Endometrial microvascular endothelial cells (primary cell): ENCODE results near the gene NHEJ1. TPM values are rescaled to one million over a fixed set of nuclear protein-coding genes. Genes with fewer than 3 reads are reported as not detected.
"Not testable (repeated sequence)": the region's sequence is repeated elsewhere in the genome, so short reads cannot be mapped to it uniquely, and the experiment has no call there.

Experiments
- in situ Hi-C: cut with HindIII; loops from 2 replicates; pipeline ENCODE4 v1.10.0; 2017; ENCODE audit warnings: low sequenced_read_pairs, low pct_unique_long_range_greater_than_20kb; ENCODE audit errors: inconsistent ontology term
- total RNA-seq: library from RNA; depleted of rRNA; stranded (reverse); fragments of >200 nt; gene quantifications from one replicate; pipeline ENCODE4 v1.2.3, GENCODE V29; 2015; ENCODE audit errors: inconsistent ontology term

Gene NHEJ1, protein sequence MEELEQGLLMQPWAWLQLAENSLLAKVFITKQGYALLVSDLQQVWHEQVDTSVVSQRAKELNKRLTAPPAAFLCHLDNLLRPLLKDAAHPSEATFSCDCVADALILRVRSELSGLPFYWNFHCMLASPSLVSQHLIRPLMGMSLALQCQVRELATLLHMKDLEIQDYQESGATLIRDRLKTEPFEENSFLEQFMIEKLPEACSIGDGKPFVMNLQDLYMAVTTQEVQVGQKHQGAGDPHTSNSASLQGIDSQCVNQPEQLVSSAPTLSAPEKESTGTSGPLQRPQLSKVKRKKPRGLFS
- total RNA-seq: 25.8 TPM

DNA sequence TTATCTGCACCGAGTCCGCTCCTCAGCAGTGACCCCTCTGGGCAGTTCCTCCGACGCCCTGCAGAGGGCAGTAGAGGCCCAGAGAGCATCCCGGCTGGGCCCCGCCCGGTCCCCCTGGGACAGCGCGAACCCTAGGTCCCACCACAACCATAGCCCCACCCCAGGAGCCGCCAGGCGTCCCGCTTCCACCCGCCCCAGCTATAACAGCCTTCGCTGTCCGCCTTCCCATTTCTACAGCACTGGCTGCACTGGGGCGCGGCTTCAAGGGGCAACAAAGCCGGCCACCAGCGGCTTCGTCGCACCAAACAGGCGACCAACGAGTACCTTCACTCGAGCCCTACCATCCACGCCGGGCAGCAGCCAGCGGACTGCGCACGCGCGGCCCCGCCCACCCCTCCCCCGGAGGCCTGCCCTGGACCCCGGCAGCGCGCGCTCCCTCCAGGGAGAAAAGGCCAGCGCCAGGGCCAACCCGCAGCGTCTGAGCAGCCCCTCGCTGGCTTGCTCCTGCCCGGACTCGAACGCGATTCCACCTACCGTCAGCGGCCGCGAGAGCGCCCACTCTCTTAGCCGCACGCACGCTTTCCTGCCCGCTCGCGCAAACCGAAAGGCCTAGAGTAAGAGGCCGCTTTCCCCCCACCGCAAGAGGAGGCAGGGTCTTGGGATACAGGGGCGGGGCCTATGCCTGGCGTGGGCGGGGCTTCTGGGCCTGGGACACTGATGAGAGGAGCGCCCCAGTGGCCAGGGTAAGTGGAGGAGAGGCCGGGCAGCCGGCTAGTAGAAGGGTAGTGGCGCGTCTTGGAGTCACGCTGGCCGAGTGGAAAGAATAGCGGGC is at the start of gene NHEJ1:
Gene NHEJ1, minus strand, starts transcription at position 630 of the 832 bp plus-strand sequence. CDS start 2,453 bp downstream, outside the sequence.
- in situ Hi-C loops: no loop called here

DNA sequence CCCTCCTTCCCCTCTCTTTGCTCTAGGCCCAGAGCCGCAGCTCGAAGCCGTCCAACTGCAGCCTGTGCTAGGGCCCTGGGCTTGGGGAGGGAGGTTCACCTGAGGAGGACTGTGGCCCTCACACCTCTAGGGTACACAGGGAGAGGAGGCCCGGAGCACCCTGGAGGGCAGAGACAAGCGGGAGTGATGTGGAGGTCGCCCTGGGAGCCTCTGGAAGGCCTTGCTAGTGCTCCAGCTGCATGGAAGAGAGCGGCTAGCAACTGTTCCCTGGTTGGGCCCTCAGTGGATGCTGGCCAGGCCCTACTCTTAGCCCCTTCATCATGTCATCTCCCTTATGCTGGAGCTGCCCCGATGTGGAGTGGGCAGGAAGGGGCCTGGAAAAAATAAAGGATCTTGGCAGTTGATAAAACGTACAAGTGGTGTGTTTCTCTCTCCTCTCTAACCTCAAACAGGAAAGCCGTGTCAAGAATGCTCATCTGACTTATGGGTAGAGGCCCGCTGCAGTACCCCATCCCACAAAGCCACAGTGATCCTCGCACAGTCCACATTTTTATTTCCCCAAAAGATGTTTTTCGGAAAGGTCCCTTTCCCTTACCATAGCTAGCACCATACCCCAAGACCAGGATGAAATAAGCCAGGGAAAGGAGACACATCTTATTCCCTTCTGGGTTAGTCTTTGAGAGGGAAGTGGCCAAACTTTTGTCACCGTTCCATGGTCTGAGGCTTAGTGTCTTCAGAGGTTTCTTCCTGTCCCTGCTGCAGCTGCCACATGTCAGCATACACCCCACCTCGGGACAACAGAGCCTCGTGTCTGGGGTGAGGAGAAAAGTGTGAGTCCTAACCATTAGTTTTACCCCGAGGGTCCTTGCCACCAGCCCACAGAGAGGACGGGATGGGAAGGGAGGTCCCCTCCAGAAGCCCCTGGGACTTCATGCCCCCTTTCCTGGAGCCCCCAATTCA is 48.9 kb upstream of the NHEJ1 start:
- in situ Hi-C loops: no loop called here

DNA sequence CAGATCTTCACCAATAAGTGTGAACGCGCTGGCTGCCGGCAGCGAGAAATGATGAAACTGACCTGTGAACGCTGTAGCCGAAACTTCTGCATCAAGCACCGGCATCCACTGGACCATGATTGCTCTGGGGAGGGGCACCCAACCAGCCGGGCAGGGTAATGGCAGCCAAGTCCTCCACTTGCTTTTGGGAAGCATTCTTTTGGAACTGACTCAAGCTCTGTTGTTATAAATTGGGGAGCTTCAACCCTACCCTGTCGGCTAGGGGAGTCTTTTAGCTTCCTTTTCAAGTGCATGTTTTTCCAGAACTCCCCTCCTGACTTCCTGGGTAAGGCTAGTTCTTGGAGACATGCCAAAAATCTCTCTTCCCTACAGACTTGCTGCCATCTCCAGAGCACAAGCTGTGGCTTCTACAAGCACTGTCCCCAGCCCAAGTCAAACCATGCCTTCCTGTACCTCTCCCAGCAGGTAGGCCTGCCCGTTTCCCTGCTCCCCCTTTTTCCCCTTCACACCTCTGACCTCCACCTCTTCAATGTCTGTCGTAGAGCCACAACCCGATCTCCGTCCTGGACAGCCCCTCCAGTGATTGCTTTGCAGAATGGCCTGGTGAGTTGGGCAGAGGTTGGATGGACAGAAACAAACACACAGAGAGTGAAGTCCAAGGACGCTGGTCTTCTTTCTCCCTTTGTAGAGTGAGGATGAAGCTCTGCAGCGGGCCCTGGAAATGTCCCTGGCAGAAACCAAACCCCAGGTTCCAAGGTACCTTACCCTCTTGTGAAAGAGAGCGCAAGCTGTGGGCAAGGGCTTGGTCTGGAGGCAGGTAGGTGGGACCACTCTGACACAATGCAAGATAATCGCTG is 47.5 kb upstream of the NHEJ1 start:
- in situ Hi-C loops: no loop called here

DNA sequence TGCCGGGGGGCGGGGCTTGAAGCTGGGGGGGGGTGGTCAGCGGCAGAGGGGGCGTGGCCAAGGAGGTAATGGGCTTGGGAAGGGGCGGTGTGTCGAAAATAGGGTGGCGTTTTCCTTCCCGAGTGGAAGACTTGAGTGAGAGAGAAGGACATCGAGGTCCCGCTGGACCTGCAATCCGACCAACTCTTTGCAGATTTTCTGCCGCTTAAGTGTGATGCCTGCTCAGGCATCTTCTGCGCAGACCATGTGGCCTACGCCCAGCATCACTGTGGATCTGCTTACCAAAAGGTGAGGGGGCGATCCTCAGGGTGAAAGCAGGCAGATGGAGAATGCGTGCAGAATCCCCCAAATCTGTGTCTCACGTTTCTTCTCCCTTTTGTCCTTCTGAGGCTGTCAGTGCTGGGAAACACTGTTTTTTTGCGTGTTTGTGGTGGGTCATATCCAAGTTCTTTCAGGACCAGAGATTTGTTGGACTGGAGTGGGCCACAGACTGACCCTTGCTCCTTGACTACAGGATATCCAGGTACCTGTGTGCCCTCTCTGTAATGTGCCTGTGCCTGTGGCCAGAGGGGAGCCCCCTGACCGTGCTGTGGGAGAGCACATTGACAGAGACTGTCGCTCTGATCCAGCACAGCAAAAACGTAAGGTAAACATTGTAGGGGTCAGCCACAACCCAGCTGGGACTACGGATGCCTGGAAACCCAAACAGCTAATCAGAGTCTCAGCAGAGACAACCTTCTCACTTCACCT is 46.7 kb upstream of the NHEJ1 start:
- in situ Hi-C loops: no loop called here

DNA sequence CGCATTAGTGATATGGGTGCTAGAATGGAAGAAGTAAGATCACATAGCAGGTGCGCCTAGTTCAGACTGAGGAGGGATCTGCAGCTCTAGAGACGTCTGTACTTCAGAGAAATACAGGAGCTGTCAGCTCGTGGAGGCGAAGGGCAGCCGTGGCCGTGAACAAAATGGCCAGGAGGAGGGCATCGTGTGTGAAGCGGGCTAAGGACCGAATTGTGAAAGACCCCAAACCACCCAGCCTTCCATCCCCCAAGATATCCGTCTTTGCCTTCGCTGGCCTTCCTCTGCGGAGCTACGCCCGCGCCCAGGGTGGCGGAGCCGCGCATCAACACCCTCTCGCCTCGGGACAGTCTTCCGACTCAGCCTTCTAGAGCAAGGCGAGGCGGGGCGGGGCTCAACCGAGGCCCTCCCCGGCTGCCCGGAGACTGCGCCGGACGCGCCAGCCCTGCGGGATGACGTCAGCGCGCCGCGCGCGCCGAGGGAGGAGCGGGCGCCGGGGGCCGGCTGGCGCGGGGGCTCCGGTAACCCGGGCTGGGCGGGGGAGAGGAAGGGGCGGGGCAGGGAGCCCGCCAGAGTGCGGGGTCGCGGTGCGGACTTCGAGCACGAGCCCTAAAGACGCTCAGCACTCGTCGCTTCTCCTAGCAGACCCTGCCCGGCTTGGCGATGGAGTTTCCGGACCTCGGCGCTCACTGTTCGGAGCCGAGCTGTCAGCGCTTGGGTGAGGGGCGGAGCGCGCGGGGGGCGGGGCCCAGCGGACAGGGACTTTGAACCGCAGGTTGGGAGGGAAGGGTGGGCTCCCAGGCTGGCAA is 45.9 kb upstream of the NHEJ1 start, which contains the start of gene ZFAND2B:
Gene ZFAND2B, plus strand, starts transcription at position 455 of the 806 bp plus-strand sequence. Its CDS starts 206 bp downstream, at position 661.
- in situ Hi-C loops: no loop called here

DNA sequence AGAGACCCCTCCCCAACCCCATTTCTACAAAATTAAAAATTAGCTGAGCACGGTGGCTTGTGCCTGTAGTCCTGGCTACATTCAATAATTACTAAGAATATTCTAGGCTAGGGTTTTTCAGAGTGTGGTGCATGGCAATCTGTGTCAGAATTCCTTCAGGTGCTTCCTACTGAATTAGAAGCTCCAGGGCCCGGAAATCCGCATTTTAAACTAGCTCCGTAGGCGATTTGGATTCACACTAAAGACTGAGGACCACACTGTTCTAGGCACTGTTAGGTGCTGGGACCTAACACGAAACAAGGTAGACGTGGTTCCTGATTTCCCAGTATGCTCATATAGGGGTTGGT is 45.3 kb upstream of the NHEJ1 start:
- in situ Hi-C loops: no loop called here

DNA sequence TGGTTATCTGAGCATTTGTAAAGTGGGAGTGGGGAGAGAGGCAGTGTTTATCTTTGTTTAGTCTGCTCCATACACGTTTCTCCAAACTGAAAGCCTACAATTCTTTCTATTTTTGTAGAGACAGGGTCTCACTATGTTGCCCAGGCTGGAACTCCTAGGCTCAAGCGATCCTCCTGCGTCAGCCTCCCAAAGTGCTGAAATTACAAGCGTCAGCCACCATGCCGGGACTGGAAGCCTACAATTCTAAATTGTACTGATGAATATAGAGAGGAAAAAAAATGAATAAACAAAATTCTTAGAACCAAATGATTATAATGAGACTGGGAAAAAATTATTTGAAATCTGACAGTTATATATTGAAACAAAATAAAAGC is 44.5 kb upstream of the NHEJ1 start:
- in situ Hi-C loops: no loop called here

DNA sequence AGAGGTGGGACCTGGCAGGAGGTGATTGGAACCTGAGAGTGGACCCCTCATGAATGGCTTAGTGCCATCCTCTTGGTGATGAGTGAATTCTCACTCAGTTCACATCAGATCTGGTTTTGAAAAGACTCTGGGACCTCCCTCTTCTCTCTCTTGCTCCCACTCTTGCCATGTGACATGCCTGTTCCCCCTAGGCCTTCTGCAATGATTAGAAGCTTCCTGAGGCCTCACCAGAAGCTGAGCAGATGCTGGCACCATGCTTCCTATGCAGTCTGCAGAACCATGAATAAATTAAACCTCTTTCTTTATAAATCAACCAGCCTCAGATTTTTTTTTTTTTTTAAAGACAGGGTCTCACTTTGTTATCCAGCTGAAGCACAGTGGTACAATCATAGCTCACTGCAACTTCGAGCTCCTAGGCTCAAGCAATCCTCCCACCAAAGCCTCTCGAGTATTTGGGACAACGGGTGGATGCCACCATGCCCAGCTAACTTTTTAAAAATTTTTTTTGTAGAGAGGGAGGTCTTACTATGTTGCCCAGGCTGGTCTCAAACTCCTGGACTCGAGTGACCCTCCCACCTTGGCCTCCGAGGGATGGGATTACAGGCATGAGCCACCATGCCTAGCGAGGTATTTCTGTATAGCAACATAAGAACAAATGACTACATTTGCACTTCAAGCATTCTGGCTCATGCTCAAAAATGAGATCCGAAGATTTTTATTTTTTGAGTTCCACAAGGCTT is 44.0 kb upstream of the NHEJ1 start:
- in situ Hi-C loops: no loop called here

DNA sequence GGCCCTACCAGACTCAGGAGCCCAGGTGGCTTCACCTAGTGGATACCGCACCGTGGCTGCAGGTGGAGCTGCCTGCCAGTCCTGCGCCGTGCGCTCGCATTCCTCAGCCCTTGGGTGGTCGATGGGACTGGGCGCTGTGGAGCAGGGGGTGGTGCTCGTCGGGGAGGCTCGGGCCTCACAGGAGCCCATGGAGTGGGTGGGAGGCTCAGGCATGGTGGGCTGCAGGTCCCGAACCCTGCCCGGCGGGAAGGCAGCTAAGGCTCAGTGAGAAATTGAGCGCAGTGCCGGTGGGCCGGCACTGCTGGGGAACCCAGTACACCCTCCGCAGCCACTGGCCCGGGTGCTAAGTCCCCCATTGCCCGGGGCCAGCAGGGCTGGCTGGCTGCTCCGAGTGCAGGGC is 40.7 kb upstream of the NHEJ1 start:
- in situ Hi-C loops: not testable (repeated sequence)

DNA sequence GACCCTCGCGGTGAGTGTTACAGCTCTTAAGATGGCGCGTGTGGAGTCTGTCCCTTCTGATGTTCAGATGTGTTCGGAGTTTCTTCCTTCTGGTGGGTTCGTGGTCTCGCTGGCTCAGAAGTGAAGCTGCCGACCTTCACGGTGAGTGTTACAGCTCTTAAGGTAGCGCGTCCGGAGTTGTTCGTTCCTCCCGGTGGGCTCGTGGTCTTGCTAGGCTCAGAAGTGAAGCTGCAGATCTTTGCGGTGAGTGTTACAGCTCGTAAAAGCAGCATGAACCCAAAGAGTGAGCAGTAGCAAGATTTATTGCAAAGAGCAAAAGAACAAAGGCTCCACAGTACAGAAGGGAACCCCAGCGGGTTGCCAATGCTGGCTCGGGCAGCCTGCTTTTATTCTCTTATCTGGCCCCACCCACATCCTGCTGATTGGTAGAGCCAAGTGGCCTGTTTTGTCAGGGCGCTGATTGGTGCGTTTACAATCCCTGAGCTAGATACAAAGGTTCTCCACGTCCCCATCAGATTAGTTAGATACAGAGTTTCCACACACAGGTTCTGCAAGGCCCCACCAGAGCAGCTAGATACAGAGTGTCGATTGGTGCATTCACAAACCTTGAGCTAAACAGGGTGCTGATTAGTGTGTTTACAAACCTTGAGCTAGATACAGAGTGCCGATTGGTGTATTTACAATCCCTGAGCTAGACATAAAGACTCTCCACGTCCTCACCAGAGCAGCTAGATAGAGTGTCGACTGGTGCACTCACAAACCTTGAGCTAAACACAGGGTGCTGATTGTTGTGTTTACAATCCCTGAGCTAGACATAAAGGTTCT is 40.1 kb upstream of the NHEJ1 start:
- in situ Hi-C loops: not testable (repeated sequence)

DNA sequence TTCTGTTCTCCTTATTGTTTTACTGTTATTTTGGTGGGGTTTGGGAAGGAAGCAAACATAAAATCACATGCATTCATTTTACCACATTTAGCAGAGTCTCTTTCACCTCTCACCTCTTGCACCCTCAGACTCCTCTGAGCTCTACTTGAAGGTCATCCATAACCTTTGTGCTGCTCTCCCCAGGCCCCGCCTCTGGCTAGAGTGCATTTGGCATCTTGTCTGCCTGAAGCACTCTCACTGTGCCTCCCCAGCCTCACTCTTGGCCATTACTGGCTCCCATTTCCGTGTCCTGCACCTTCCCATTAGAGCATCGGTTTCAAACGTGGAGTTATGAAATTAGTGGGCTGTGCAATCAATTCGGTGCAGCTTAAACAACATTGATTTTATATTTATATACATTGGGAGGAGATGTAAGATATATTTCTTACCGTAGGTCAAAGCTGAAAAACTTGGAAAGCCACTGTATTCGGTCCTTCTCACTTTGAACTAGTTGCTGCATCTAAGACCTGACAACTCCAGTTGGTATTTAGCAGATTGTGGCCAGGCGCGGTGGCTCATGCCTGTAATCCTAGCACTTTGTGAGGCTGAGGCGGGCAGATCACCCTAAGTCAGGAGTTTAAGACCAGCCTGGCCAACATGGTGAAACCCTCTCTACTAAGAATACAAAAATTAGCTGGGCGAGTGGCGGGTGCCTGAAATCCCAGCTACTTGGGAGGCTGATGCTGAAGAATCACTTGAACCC is 39.0 kb upstream of the NHEJ1 start:
- in situ Hi-C loops: no loop called here

DNA sequence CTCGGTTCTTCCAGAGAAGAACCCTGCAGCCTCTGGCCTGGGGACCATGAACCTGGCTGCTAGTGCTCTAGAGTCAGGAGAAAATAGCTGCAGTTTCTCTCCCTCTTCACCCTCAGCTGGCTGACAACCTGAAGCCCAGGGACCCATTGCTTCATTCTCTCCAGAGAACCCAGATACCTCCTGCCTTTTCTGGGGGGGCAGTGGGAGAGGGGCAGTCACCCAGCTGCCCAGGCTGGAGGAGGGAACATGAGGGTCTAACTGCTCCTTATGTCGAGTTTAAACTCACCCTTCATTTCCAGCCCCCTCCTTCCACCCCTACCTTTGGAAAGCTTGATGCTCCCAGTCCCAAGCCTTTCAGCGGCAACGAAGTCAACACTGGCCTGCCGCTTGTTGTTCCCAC is 38.4 kb upstream of the NHEJ1 start:
- in situ Hi-C loops: no loop called here

DNA sequence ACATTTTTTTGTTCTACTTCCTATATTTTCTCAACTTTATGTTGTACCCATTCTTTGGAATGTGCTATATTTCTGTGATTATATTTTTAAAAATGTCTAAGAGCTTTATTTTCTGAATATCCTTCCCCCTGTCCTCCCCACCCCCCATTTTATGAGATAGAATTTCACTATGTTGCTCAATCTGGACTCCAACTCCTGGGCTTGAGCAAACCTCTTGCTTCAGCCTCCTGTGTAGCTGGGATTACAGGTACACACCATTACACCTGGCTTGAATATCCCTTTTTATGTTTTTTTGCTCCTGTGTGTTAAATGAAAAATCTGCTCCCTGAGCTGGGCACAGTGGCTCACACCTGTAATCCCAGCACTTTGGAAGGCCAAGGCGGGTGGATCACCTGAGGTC is 36.8 kb upstream of the NHEJ1 start:
- in situ Hi-C loops: no loop called here

DNA sequence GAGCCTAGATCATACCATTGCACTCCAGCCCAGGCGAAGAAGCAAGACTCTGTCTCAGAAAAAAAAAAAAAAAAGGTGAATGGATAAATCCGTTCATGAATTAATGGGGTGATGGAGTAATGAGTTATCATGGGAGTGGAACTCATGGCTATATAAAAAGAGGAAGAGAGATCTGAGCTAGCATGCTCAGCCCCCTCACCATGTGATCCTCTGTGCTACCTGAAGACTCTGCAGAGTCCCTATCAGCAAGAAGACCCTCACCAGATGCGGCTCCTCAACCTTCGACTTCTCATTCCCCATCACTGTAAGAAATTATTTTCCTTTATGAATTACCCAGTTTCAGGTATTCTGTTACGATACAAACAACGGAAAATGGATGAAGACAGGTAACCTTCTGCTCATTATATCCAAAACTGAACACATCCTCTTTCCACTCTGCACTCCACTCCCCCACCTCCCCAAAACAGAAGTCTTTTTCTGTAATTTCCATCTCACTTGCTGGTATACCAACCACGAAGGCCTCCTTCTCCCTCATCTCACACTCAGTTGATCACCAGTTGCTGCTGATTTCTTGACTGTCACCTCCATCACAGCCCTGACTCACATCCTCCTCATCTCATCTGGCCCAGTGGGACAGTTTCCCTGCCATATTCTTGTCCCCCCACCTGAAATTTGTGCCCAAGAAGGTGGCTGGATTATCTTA is 26.3 kb upstream of the NHEJ1 start:
- in situ Hi-C loops: no loop called here
